Measurements from ENCODE around the gene ACP7.
"Not testable (repeated sequence)": the region's sequence is repeated elsewhere in the genome, so short reads cannot be mapped to it uniquely, and the experiment has no call there.

Gene ACP7

DNA sequence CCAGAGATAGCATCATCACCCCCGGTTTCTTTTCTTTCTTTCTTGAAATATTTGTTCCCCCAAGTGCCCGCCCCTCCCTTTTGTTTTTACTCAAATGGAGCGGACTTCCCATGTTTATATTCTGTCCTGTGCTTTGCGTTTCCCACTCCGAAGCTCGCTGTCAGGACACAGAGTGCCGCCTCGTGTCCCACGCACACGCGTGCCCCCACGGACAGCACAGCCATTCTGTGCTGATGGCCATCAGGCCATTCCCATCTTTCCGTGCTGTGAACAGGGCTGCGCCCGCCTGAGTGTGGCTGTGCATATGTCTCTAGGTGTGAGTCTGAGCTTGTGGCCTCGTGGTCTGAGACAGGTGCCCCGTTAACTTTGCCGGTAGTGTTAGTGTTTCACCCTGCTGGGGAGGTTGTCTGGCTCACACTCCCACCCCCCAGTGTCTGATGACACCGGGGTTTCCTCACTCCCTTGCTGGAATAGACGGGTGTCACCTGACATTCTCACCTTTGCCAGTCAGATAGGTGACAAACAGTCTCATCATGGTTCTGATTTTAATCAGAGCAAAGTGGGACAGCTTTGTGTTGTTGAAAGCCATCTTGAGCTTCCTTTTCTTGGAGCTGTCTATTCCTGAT lies 48.3 kb downstream of the ACP7 start:
- DNase-seq (ENCODE audit: low read depth) = no peak

DNA sequence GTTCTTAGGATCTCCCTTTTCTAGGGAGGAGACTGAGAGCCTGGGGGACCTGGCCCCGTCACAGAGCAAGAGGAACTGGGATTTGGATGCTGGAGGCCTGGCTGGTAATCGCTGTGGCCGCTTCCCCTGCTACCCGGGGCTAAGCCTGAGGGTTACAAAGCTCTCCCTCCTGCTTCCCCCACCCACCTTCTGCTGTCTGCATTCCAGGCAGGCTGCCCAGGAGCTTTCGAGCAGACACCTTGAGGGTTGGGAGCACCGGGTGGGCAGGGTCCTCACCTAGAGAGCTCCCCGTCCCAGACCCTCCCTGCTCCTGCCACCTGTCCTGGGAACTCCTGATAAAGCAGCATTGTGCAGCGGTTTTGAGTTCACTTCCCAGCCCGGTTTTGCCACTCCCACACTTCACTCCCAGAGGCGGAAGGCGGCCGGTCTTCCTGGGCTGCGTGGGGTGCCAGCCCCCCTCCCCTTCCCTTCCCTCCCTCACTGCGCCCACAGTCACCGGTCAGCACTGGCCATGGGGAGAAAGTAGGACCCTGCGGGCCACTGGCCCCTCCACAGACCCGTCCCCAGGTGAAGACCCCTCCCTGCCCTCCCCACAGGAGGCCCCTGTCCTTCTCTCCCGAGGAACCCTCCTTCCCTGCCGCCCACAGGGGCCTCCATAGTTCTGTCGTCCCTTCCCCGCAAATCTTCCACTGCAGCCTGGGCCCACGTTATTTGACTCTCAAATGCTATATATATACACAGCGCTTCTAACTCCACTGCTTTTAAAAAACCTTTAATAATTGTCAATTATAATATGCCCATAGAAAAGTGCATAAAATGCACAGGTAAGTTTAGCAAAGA lies 49.5 kb downstream of the ACP7 start:
- DNase-seq (ENCODE audit: low read depth) = no peak

DNA sequence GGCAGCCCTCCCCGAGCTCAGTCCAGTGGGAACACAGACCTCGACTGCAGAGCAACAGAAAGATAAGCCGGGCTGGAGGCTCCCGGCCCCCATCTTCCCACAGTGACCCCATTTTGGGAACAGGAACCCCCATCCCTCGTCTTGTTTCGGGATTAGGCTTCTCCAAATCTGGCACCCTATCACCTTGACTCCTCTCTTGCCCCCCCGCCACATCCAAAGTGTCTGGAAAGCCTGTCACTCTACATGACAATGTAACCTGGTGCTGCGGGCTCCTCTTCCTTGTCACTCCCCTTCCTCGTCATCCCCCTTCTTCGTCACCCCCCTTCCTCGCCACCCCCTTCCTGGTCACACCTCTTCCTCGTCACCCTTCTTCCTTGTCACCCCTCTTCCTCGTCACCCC lies 51.5 kb downstream of the ACP7 start:
- DNase-seq (ENCODE audit: low read depth) = no peak

DNA sequence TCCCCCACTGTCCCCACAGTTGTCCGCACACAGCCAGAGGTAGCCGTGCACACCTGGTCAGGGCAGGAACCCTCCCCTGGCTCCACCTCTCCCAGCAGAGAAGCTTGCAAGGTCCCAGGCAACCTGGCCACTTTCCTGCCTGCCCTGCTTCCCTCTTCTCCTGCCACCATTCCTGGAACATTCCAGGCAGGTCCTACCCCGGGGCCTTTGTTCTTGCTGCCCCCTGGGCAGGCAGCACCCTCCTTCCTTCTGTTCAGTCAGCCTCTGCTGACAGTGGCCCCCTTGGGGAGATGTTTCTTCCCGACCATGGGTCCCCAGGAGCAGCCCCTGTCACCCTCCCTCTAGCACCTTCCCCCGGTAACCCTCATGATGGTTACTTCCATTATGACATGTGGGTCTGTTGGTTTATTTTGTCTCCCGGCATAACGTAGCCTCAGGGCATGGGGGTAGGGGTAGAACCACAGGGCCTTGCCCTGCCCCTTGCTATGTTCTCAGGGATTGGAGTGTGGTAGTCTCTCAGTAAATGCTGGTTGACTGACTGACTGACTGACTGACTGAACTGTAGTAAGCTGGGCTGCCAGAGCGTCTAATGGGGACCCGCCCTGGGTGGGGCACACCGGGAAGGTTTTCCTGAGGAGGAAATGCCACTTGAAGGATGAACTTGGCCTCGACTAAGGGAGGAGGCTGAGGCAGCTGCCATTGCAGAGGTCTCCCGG lies 52.2 kb downstream of the ACP7 start:
- DNase-seq (ENCODE audit: low read depth) = no peak

DNA sequence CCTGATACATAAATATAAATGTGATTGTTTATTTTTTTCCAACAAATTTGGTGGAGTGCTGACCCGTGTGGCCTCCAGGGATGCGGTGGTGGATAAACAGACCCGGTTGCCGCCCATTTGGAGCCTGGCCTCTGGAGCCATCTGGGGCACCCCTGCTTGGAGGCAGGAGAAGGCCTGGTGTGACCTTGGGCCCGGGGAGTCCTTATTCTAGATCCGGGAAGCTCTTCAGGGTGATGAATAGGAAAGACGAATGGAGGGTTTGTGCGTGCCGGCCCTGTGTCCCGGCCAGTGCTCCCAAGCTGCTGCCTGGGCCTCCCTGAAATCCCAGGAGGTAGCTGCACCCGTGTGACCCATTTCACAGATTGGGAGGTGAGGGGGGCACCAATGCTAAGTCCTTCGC lies 53.0 kb downstream of the ACP7 start:
- DNase-seq (ENCODE audit: low read depth) = no peak

DNA sequence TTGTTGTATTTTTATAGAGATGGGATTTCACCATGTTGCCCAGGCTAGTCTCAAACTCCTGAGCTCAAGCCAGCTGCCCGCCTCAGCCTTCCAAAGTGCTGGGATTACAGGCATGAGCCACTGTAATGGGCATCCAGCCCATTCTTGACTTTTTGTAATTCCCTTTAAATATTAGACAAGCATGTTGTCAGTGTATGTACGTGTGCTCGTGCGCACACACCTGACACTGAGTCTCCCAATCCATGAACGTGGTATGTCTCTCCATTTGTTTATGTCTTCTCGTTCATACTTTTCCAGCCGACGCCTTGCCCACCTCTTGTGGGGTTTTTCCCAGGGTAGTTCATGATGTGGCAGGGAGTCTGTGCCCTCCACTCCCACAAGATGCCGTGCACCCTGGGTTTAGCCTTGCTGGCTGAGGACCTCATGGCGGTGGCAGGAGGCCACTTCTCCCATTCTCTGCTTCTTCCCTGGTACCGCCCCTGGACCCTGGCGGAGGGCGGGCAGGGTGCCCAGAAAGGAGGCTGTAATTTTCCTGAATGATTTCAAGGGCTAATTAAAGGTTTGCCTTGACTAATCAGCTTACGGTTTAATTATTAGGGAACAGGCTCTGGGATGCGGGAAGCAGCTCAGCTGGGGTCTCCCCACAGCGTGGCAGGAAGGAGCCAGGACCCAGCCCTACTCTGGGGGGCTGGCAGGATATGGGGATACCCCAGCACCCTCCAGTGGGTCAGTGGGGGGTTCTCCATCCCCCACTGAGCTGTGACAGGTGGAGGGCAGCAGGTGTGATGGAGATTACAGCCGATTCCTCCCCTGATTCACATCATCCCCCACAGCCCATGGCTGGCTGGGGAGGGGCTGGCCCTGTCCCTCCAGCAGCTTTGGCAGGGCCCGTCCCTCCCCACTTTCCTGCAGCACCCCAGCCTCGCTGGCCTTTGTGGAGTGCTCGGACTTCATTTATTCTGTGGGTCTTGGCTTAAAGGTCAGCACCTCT lies 54.3 kb downstream of the ACP7 start:
- DNase-seq (ENCODE audit: low read depth) = no peak

DNA sequence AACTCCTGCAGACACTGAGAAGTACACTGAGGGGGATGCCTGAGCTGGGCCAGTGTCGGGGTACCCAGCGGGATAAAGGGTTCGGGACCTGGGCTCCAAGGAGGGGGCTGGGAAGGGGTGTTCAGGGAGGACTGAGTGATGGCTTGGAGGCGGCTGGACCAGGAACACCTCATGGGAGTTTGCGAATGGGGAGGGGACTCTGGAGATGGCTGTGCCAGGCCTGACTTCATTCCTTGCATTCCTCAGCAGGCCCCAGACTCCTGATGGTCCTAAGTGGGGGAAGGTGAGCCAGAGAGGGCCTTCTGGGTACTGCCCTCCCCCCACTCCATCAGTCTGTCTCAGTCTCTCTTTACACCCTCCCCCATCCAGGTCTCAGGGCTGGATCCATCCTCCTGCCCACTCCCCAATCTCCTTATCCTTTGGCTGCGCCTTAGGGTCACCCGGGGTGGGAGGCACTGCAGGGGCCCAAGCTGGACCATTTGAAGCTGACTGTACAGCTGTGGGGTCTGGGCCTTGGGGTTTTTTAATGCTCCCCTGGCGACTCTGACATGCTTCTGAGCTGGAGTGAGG lies 55.2 kb downstream of the ACP7 start:
- DNase-seq (ENCODE audit: low read depth) = no peak

DNA sequence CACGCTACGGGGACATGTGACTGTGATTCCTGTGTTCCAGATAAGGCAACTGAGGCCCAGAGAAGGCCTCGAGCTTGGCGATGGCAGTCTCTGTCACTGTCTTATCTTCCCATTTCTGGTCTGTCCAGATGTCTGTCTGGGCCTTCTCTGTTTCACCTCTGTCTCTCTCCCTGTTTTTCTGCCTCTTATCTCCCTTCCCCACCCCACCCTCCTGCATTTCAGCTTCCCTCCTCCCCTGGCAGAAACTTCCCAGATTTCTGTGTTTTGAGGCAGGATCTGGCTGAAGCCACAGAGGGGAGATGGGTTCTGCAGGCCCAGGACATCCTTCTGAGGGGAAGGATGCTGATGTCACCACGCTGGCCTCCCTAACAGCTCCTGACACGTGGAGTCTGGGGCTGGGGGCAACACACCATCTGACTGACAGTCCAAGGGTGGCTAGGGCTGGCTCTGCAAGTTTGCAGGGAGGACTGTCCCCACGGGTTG lies 55.8 kb downstream of the ACP7 start:
- DNase-seq (ENCODE audit: low read depth) = no peak

DNA sequence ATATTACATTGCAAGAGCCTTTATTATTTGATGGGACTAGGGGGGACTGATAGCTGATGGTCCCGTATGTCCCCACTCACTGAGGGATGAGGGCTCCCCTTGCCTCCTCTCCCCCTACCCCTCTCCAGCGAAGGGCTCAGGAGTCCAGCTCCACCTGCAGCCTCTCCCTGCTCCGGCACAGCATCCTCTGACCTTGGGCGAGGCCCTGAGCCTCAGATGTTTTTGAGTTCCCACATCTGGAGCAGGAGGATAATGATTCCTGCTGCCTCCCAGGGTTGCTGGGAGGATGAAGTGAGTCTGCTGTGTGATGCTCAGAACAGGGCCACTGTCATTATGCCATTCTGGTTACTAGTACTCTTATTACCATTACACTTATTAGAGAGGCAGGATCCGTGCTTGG lies 56.4 kb downstream of the ACP7 start:
- no peak for DNase-seq (ENCODE audit: low read depth)

DNA sequence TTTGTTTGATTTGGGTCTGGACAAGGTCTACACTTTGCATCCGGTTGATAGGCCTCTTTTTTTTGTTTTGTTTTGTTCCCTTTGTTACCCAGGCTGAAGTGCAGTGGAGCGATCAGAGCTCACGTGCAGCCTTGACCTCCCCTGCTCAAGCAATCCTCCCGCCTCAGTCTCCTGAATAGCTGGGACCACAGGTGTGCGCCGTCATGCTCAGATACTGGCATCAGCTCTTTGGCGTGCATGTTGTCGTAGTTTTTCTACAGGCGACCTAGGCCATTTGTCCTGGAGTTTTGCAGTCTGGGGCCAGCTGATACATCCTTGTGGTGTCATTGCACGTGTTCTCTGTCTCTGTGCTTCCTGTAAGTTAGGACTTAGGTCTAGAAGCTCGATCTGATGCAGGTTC lies 57.8 kb downstream of the ACP7 start:
- DNase-seq (ENCODE audit: low read depth) = no peak

DNA sequence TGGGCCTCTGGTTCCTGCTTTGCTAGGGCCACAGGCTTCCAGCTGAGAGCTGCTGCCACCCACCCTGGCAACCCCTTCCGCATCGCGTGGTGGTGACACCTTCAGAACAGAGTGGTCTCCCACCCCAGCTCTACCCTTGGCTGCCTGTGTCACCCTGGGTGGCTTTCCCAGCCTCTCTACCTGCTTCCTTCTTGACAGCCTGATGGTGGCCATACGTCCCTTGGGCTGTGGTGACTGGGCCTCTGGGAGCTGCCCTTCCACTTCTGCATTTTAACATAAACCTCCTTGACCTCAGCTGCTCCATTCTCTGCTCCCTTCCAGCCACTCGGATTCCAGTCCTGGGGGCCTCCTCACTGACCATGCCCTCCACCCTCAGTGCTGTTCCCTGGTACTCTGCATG lies 58.5 kb downstream of the ACP7 start:
- DNase-seq (ENCODE audit: low read depth) = no peak

DNA sequence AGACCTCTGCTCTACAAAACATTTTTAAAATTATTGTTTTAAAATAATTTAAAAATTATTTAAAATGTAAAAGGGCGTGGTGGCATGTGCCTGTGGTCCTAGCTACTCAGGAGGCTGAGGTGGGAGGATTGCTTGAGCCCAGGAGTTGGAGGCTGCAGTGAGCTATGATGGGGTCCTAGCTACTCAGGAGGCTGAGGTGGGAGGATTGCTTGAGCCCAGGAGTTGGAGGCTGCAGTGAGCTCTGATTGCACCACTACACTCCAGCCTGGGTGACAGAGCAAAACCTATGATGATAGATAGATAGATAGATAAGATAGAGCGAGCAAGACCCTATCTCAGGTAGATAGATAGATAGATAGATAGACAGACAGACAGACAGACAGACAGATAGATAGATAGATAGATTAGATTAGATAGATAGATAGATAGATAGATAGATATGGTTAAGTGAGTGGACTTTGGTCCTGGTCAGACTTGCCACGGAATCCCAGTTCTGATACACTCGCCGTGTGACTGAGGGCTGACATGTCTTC lies 59.7 kb downstream of the ACP7 start:
- DNase-seq (ENCODE audit: low read depth) = not testable (repeated sequence)

DNA sequence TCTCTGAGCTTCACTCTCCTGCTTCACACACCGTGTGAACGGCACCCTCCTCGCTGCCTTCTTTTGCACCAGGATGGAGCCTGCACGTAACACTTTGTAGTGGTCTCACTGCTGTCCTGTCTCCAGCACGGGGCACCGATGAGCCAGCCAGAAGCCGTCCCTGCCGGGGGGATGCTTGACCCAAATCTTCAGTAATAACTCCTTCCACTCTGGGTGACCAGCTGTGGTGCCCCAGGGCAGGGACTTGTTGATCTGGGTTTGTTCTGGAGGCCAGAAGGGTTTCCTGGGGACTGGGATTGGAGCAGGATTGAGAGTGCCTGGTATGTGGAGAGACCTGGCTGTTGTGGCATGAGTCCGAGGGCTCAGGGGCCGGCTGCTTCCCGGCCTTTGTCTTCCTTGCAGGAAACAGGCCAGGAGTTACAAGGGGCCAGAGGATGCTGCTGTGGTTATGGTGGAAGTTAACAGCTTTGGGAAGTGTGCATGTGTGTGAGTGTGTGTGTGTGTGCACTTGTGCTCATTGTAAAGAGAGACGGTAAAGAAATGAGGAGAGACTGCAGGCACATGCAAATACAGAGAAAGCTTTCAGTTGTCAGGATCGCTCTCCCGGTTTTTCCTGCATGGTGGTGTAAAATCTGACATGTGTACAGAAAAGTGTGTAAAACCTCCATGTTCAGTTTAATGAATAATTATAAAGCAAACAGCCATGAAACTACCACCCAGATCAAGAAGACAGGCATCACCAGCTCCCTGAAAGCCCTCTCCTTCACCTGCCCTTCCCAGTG lies 60.3 kb downstream of the ACP7 start:
- DNase-seq (ENCODE audit: low read depth) = no peak

DNA sequence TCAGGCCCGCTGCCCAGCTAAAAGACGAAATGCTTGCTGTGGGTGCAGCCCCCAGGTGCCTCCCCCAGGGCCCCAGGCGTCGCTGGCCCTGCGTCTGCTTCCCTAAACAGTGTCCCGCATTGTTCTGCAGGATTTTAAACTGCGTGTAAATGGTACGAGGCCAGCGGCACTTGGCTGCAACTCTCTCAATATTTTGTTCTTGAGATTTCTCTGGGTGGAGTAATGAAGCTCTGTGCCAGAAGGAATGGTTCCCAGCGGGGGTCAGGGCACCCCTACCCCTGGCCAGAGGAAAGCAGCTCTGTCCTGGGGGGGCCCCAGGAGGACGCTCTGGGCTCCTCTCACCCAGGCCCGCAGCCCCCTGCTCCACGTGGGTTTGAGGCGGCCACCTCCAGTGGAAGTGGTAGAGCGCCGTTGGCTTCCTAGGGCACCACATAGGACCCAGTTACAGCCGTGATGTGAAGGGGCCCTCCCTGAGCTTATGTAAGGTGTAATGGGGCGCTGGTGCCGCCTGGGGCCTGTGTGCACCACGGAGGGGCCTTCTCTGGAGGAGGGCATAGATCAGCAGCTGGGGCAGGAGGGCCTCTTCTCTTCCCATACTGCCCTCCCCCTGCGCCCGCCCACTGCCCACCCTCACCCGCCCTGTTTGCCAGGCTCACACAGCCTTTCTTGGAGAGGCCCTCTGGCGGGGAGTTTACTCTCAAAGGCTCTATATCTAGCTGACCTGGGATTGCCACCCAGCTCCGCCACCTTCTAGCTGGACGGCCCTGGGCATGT lies 61.2 kb downstream of the ACP7 start:
- DNase-seq (ENCODE audit: low read depth) = no peak

DNA sequence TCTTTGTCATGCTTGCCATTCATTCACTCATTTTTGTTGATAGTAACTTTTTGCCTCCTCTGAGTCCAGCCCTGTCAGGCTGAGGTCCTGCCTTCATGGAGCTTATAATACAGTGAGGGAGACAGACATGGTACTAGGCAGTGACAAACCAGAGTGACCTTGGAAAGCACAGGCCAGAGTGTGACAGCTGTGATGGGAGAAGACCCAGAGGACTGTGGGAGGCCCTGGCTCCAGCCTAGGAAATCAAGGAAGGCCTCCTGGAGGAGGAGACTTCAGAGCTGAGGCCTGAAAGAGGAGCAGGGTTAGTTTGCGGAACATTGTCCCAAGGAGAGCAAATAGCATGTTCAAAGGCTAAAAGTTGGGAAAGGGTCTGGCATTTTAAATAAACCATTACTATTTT lies 61.9 kb downstream of the ACP7 start:
- DNase-seq (ENCODE audit: low read depth) = no peak

DNA sequence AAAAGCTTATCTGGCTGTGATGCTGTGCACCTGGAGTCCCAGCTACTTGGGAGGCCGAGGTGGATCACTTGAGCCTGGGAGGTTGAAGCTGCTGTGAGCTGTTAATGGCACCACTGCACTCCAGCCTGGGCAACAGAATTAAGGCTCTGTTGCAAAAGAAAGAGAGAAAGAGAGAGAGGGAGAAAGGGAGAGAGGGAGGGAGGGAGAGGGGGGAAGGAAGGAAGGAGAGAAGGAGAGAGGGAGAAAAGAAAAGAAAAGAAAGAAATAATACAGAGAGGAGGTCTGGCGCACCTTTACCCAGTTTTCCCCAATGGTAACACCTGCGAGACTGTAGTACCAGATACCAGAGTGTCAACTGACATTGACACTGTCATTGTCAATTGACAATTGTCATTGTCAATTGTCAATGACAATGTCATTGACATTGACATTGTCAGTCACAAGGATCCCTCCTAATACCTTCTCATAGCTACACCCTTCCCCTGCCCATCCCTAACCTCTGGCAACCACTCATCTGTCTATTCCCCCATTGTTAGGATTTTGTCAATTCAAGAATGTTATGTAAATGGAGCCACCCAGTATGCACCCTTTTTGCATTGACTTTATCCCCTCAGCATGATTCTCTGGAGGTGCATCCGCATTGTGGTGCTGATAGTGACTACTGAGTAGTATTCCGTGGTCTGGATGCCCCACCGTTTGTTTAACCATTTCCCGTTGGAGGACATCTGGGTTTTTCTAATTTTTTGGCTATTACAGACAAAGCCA lies 62.7 kb downstream of the ACP7 start:
- no peak for DNase-seq (ENCODE audit: low read depth)

DNA sequence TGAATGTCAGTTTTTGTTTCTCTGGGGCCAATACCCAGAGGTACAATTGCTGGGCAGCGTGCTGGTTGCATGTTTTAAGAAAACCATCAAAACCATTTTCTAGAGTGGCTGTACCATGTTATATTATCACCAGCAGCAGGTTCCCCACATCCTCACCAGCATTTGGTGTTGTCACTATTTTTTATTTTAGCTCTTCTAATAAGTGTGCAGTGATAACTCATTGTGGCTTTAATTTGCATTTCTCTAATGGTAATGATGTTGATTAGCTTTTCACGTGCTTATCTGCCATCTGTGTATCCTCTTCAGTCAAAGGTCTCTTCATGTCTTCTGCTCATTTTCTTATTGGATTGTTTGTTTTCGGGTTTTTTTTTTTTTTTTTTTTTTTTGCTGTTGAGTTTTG lies 63.3 kb downstream of the ACP7 start:
- no peak for DNase-seq (ENCODE audit: low read depth)

DNA sequence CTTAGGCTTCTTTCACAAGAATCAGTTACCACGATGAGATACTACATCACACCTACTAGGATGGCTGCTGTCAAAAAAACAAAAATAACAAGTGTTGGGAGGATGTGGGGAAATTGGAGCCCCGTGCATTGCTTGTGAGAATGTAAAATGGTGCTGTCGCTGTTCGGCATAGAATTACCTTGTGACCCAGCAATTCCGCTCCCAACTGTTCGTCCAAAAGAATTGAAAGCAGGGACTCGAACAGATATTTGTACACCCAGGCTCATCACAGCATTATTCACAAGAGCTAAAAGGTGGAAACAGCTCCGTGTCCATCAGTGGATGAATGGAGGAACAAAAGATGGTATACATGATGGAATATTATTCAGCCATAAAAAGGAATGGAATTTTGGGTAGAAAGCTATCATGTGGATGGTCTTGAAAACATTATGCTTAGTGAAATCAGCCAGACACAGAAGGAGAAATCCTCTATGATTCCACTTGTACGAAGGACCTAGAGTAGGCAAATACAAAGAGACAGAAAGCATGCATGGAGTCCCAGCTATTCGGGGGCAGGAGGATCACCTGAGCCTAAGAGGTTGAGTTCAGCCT lies 64.9 kb downstream of the ACP7 start:
- no peak for DNase-seq (ENCODE audit: low read depth)
